Renal cortical epithelial cell (primary cell): Measurements from ENCODE around the gene DDIT3. TPM values are rescaled to one million over a fixed set of nuclear protein-coding genes. Genes with fewer than 3 reads are reported as not detected.

ENCODE experiments used
- DNase-seq: peaks from one replicate; pipeline ENCODE4 v3.0.0-alpha.2; 2011; ENCODE audit warnings: low read depth
- total RNA-seq: library from RNA; depleted of rRNA; stranded (reverse); fragments of >200 nt; gene quantifications from 2 replicates; pipeline ENCODE4 v1.2.3, GENCODE V29; 2014

Gene DDIT3
- total RNA-seq, 1 donor from 2014 or later = 17.5 TPM

DNA sequence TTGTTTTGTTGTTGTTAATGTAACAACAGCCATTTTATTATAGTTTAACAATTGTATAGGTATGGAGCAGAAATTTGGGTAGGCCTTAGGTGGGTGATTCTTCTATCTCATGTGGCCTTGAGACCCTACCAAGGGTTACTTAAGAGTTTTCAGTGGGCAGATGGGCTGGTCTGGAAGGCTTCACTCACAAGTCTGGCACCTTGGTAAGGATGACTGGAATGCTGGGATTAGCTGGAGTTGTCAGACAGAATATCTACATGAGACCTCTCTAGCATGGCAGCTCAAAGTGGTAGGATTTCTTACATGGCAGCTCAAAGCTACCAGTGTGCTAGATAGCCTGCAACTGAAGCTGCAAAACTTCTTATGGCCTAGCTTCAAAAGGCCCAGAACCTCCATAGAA, 34.6 kb downstream of the DDIT3 start:
- DNase-seq = no peak

DNA sequence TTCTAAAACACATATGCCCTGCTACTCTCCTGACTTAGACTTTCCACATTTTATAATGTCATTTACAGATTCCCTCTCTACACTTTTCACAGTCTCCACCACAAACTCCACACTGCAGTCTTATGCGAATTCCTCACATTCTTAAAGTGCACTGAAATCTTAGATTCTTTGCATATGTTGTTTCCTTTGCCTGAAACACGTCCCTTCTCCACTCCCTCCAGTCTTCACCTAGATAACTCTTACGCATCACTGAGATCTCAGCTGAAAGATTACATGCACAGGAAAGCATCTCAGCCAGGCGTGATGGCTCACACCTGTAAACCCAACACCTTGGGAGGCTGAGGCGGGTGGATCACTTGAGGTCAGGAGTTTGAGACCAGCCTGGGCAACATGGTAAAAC, 36.8 kb downstream of the DDIT3 start:
- peak; percentile 72 for DNase-seq

DNA sequence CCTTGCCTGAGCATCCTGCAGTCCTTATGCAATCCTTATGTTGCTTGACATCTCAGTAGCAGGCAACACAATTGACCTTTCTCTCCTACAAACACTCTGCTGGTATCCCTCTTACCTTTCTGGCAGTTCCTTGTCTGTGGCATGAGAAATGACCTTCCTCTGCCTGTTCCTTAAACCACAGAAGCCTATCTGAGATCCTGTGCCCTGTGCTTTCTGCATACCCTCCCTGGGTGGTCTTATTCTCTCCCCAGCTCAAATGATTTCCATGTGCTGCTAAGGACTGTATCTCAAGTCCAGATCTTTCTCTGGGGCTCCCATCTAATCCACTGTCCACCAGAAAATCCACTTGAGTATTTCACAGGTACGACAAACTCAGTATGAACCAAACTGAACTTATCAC, 38.6 kb downstream of the DDIT3 start:
- DNase-seq = no peak

DNA sequence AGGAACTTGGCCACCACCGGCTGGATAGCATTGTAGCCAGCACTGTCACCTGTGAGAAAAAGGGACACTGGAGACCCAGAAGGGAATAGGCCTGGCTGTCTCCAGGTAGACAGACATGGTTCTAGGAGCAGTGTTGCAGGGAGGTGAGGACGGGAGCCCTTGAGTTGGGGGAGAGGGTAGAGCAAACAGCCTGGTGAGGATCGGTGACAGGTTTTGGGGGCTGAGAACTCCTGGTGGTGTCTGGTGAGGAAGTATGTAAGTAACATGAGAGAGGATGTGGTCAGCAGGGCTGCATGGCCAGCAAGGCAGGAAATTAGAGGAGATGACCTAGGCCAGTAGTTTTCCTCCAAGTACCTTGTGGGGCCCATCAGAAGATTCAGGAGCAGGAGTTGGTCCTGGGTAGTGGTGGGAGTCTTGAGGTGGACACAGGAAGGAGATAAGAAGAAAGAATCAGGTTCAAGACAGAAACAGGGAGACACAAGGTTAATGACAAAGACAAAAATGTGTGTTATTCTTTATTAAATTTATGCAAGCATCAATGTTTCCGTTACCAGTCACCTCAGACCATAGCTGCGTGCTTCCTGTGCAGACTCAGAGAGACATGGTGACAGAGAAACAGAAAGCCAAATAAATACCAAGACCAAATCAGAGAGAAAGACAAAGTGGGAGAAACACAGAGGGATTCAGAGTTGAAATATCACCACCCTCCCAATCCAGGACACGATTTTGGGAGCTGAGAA, 40.8 kb downstream of the DDIT3 start, which contains the start of gene ARHGAP9:
TSS of gene ARHGAP9 (minus strand) at position 491 of the 740 bp plus-strand sequence. CDS start at position 31, 460 bp downstream.
- no peak for DNase-seq

DNA sequence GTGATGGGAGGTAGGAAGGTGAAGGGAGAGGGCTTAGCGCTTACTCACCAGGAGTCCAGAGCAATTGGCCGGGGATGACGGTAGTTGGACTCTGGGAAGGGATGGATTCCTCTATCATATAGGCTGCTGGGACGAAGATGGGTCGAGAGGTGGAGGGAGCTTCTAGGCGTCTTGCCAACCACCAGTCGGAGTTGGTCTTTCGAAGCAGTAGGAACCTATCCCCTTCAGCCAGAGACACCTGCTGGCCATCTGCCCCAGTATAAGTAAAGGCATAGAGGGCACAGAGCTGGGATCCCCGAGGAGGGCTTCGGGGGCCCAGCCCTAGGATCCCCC, 41.3 kb downstream of the DDIT3 start:
- no peak for DNase-seq

DNA sequence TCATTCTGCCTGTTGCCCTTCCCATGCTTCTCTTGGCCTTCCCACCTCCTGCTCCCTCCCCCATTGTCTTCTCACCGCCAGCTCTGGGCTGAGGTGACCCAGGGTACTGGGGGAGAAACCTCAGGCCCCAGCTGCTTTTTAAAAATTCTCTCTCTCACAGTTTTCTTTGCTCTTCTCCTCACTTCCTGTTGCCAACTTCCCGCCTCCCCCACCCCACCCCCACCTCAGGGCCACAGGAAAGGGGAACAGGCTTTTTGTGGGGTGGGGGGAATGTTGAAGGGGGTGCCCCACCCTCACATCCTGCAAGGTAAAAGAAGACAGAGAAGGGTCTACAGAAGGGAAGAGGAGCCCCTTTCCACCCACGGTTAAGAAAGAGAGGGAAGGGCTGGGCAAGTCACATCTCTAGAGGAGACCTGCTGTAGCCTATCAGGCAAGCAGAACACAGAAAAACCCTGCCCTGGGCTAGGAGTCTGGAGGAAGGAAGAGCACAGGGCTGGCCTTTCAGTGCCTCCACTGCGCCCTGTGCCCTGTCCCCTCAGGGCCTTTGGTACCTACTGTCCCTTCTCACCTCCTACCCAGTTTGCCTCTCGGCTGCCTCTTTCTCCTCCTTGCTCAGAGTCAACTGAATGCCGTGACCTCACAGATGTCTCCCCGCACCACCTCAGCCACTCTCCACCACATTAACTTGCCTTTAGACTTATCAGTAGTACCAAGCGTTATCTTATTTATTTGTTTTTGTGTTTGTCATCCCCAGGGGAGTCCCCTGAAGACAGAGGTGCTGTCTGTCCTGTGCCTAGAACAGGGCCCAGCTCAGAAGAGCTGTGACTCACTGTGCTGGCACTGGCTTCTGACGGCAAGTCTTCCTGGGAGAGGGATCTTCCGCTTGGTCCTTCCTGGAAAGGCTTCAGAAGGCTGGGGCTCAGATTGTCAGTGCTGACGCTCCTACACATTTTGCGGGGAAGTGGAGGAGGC, 42.3 kb downstream of the DDIT3 start:
- no peak for DNase-seq

DNA sequence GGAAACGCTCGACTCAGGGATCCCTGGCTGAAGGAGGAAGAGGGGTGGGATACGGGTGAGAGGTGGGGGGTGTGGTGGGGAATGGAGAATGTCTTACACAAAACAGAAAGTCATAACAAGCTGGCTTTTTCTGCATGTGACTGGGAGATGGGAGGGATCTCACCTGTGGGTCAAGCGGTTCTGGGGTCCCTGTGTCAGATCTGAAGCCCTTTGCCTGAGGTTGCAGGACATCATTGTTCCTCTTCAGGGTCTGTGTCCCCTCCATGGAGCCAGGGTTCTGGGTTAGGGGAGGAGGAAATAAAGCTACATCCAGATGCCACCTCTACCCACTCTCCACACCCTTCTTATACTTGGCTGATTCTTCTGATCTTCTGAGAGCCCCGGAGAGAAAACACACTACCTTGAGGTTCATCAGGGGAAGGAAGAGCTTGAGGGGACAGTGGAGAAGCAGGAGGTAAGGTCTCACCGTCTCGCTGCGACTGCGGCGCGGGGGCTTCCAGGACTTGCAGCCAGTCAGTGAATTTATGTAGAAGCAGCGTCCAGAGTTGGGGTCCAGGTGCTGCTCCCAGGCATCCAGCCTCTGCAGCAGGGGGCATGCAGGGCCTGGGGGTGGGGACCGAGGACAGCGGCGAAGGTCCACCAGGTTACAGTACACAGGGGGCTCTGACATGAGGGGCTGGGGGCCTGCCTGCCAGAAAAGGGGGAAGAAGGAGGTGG, 43.2 kb downstream of the DDIT3 start:
- DNase-seq = no peak

DNA sequence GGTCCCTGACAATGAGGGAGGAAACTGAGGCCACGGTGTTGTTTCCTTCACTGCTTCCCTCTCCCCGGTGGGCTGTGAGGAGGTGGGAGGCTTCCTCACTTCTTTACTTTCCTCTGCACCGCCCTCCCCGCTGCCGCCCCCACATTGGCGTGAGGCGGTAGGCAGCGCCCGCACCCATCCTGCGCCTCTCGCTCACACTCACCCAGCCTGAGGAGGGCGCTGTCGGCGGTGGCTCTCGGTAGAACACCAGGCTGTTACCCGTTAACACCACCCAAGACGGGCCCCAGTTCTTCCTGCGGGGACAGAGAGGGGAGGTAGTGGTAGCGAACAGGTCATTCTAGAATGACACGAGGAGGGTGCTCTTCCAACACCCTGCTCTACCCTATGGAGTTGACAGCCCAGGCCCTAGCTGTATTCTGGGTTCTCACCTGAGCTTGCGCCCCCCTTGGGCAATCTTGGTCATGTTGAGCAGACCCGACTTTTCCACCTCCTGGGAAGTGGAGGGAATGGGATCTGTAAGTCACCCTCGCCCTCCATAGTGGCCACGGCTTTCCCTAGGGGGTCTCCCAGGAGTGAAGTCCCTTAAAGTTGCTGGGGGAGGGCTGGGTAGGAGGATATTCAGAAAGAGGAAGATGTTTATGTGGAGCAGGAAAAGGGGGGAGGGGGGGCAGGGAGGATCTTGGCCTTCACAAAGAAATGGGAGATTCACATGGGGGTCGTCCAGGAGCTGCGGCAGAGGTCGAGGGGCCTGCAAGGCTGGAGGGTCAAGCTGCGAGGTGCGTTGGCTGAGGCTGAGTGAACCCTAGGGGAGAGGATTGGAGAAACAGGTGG, 43.9 kb downstream of the DDIT3 start:
- DNase-seq = no peak

DNA sequence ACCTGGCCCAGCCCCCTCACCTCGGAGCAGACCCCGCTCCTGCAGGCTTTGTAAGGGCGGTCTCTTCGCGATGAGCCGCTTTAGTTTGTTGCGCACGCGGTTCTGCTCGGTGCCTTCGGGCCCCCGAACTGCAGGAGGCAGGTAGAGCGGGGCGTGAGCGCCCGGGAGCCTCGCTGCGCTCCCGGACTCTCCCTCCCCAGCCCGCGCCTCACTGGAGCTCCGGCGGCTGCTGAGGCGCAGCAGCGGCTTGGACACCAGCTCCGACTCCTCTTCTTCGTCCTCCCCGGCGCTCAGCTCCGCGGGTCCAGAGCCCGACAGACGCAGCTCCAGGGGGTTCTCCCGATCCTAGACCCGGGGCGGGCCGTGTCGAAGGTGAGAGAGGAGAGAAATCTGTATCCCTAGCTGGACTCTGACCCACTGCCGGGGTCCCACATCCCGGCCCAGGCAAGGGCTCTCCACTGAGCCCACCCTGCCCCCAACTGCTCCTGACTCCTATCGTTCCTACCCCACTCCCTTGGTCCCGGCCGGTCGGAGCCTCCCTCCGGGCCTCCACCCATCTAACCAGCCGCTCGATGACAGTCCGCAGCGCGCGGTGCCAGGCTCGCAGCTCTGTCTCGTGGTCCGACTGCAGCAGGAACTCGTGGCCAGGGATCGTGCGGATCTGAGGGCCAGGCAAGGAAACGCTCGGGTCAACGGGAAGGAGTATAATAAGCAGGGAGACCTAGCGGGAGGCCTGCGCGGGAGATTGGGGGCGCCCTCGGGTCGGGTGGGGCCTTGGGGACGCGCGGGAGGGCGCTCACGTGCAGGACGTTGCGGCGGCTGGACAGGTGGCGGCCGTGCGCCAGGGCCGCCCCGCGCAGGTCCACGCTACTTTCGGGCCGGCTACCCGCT, 44.8 kb downstream of the DDIT3 start:
- no peak for DNase-seq

DNA sequence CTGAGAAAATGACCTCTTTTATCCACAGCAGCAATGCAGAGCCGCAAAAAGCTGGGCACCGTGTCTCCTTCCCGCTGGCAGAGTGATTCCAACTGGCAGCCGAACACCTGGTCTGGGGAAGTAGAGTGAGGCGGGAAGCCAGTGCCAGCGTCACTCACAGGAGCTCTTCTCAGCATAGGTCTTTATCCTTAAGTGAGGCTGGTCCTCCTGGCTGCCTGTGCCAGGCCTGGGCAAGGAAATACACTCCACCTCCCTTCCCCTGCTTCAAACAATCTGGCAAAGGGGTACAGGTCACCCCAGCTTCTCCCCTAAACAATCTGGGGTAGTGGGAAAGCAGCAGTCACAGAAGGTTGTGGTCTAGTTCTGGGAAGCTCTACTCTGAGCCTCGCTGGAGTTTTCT, 45.5 kb downstream of the DDIT3 start:
- DNase-seq = no peak

DNA sequence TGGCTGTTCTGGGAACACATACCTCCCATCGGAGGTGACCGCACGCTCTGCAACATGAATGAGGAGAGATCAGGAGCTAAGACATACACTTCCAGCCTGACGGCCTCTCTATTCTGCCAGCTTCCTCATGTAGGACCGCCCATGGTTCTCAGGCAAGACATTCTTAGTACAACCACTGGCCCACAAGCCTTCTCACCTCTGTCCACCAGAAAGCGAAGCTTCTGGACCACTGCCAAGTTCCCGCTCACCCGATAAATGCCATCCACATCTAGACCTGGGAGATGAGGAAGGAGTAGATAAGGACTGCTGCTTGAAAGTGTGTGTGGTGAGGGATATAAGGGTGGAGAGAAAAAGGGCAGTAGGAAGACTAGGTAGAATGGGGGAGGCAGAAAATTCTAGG, 45.9 kb downstream of the DDIT3 start:
- no peak for DNase-seq

DNA sequence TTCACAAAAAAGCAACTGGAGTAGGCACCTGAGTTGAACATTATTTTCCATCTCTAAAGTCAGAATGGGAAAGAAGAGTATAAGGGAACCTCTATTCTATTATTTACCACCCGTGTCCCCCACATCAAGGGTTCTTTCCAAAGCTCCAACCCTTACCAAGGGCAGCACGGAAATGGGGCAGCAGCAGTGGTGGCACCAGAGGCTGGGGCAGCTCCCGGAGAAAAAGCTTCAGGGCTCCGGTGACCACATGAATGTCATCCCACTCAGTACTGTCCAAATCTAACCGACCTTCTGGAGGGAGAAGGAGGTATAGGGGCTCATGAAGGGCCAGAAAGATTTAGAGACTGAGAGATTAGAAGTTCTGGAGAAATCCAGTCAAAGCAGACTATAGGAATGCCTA, 46.4 kb downstream of the DDIT3 start:
- DNase-seq = no peak

DNA sequence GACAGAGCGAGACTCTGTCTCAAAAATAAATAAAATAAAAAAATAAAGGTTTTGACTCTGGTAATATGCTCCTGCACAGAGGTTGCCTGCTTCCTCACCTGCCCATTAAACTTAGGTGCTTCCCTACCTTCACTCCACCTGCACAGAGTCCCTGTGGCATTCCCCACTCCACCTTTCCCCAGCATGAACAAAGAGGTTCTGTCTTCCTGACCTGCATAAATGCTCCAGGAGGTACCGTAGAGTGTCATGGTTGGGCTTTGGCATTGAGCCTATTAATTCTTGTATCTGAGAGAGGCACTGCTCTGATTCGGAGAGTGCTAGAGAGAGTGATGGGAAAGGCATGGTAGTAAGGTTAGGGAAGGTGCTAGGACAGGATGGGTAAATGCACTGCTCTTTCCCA, 46.9 kb downstream of the DDIT3 start:
- DNase-seq = no peak

DNA sequence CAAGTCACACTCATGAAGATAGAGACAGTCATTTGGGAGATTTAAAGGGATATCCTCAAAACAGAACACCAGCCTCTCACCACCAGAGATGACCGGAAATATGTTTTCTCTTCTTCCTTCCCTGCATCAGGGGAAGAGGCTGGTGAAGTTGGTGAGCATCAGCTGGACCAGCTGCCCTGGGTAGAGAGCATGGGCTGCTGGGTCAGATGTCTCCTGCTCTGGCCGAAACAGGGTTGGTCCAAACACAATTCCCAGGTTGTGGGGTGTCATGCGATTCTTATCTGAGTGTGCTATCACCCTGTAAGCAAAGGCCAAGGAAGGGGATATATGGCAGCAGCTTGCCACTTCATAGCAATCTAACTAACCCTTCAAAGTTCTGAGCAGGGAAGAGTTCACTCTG, 47.9 kb downstream of the DDIT3 start:
- no peak for DNase-seq

DNA sequence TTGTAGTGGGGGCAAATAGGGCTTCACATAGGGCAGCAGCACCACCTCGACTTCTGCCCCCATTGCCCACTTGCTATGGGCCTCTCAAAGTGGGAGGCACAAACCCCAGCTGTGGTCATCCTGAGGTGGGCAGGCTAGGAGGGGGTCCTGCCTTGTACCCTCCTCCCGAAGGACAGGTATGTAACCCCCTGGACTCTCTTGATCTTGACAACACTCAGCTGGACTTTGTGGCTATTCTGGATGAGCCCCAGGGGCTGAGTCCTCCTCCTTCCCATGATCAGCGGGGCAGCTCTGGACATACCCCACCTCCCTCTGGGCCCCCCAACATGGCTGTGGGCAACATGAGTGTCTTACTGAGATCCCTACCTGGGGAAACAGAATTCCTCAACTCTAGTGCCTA, 48.7 kb downstream of the DDIT3 start:
- DNase-seq = no peak

DNA sequence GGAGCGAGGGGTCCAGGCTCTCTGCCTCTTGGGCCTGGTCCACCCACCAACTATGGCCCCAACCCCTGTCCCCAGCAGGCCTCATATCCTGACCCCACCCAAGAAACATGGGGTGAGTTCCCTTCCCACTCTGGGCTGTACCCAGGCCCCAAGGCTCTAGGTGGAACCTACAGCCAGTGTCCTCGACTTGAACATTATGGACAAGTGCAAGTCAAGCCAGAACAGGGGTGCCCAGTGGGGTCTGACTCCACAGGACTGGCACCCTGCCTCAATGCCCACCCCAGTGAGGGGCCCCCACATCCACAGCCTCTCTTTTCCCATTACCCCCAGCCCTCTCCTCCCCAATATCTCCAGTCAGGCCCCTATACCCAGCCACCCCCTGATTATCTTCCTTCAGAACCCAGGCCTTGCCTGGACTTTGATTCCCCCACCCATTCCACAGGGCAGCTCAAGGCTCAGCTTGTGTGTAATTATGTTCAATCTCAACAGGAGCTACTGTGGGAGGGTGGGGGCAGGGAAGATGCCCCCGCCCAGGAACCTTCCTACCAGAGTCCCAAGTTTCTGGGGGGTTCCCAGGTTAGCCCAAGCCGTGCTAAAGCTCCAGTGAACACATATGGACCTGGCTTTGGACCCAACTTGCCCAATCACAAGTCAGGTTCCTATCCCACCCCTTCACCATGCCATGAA, 49.2 kb downstream of the DDIT3 start:
- DNase-seq = no peak

DNA sequence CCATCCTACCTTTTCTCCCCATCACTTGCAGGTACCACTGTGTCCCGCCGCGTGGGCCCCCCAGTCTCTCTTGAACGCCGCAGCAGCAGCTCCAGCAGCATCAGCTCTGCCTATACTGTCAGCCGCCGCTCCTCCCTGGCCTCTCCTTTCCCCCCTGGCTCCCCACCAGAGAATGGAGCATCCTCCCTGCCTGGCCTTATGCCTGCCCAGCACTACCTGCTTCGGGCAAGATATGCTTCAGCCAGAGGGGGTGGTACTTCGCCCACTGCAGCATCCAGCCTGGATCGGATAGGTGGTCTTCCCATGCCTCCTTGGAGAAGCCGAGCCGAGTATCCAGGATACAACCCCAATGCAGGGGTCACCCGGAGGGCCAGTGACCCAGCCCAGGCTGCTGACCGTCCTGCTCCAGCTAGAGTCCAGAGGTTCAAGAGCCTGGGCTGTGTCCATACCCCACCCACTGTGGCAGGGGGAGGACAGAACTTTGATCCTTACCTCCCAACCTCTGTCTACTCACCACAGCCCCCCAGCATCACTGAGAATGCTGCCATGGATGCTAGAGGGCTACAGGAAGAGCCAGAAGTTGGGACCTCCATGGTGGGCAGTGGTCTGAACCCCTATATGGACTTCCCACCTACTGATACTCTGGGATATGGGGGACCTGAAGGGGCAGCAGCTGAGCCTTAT, 49.9 kb downstream of the DDIT3 start:
- no peak for DNase-seq

DNA sequence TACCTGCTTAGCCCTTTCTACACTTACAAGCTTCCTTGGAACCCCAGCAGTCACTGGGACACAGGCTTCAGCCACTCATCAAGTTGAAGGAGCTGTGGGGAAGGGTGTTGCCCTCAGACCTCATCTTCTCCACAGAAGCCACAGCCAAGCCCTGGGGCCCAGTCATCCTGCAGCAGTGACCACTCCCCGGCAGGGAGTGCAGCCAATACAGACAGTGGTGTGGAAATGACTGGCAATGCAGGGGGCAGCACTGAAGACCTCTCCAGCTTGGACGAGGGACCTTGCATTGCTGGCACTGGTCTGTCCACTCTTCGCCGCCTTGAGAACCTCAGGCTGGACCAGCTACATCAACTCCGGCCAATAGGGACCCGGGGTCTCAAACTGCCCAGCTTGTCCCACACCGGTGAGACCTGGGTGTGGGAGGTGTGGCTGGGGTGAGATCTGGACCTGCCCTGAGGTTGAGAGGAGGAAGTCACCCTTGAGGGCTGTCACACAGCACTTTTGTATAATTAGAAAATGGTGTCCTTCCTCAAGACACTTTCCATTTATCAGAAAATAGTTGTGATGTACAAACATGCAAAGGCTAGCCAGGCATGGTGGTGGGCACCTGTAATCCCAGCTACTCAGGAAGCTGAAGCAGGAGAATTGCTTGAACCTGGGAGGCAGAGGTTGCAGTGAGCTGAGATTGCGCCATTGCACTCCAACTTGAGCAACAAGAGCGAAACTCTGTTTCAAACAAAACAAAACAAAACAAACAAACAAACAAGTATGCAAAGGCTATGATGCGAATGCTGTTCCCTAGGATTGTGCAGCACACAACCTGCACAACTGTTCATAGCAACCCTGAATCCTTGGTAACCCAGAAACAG, 50.8 kb downstream of the DDIT3 start:
- DNase-seq = no peak
